Stomach (tissue), 4 donors: ENCODE measurements around the gene PIEZO2.

Experiments used
- EP300 ChIP-seq: sonication (generic); formaldehyde crosslinking; IDR thresholded peaks from one replicate; pipeline ENCODE4 v1.6.1; 2017; ENCODE audit warnings: antibody characterized with exemption
- POLR2A ChIP-seq, 4 donors: fragments of 450-650 bp; IDR thresholded peaks; one replicate each; pipeline ENCODE4 v1.6.1; 2016; ENCODE audit warnings: antibody characterized with exemption in 4 of 4, control low read depth in 2 of 4, mild to moderate bottlenecking in 1 of 4, moderate library complexity in 1 of 4
- TF ChIP-seq, protein P1 (sequence below), 7 experiments: fragments of 450-650 bp in 4 of 7; fragments of 200-600 bp in 3 of 7; sonication (generic) in 3 of 7; IDR thresholded peaks; one replicate each; pipeline ENCODE4 v1.5.1; 2016 to 2019; ENCODE audit warnings: antibody characterized with exemption in 7 of 7, control low read depth in 2 of 7, mild to moderate bottlenecking in 1 of 7

DNA sequence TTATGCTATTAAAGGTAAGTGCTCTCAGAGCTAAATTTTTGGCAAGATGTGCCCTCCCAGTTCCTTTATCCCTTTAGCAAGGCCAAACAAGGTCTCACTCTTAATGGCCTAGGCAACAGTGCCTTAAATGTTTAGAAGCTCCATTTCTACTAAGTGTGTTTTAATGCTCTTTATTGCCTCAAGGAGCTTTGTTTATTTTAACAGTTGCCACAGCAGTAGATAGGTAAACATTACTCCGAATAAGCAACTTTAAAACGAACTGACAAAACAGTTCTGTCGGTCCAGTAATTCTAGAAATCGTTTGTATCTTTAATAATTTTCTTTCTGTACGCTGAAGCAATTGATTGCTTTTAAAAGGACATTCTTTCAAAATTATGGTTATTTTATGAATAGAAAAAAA lies 74.5 kb downstream of the PIEZO2 start:
- no peak for TF ChIP-seq POLR2A (IDR thresholded peaks at IDR 0.05)
- TF ChIP-seq, protein P1, sequence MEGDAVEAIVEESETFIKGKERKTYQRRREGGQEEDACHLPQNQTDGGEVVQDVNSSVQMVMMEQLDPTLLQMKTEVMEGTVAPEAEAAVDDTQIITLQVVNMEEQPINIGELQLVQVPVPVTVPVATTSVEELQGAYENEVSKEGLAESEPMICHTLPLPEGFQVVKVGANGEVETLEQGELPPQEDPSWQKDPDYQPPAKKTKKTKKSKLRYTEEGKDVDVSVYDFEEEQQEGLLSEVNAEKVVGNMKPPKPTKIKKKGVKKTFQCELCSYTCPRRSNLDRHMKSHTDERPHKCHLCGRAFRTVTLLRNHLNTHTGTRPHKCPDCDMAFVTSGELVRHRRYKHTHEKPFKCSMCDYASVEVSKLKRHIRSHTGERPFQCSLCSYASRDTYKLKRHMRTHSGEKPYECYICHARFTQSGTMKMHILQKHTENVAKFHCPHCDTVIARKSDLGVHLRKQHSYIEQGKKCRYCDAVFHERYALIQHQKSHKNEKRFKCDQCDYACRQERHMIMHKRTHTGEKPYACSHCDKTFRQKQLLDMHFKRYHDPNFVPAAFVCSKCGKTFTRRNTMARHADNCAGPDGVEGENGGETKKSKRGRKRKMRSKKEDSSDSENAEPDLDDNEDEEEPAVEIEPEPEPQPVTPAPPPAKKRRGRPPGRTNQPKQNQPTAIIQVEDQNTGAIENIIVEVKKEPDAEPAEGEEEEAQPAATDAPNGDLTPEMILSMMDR (IDR thresholded peaks at IDR 0.05): no peak
- no peak for TF ChIP-seq EP300
